K562 (cell line): ENCODE measurements around the gene FAM167B. TPM values are rescaled to one million over a fixed set of nuclear protein-coding genes. Genes with fewer than 3 reads are reported as not detected.

ENCODE experiments used
- ARNT ChIP-seq, 2 experiments: fragments of 450-650 bp; IDR thresholded peaks; 2 replicates each; pipeline ENCODE4 v1.6.1; 2016; ENCODE audit warnings: mild to moderate bottlenecking in 1 of 2
- ASH1L ChIP-seq: fragments of 450-650 bp; IDR thresholded peaks from 2 replicates; pipeline ENCODE4 v1.6.1; 2018; ENCODE audit warnings: borderline replicate concordance, mild to moderate bottlenecking, low read depth; ENCODE audit not compliant: partially characterized antibody
- CAMTA2 ChIP-seq: fragments of 250-450 bp; sonication (Bioruptor Pico); conservative IDR thresholded peaks from 2 replicates; pipeline ENCODE4 v1.5.1; 2022
- EZH2 ChIP-seq: IDR thresholded peaks from 2 replicates; pipeline ENCODE4 v1.6.1; 2012; ENCODE audit warnings: low read depth, mild to moderate bottlenecking, inconsistent platforms, low read length, borderline replicate concordance
- HDAC3 ChIP-seq: fragments of 450-650 bp; IDR thresholded peaks from 2 replicates; pipeline ENCODE4 v1.6.1; 2018; ENCODE audit warnings: borderline replicate concordance, mild to moderate bottlenecking, moderate library complexity; ENCODE audit not compliant: partially characterized antibody
- NR1H2 ChIP-seq: sonication (generic); formaldehyde crosslinking; IDR thresholded peaks from 2 replicates; pipeline ENCODE4 v1.4.0; 2020; ENCODE audit warnings: mild to moderate bottlenecking, missing genetic modification reagents
- PPARD ChIP-seq: fragments of 250-450 bp; sonication (Bioruptor Pico); IDR thresholded peaks from 2 replicates; pipeline ENCODE4 v1.8.0; 2022; ENCODE audit warnings: inconsistent platforms, mild to moderate bottlenecking, moderate library complexity
- RBM39 ChIP-seq: fragments of 200-400 bp; formaldehyde crosslinking; optimal IDR thresholded peaks from 2 replicates; pipeline ENCODE3; 2018; ENCODE audit warnings: low read depth, low read length
- SRSF9 ChIP-seq: fragments of 200-400 bp; formaldehyde crosslinking; IDR thresholded peaks from 2 replicates; pipeline ENCODE4 v1.6.1; 2017; ENCODE audit warnings: low read depth, low read length, borderline replicate concordance
- XRCC5 ChIP-seq: fragments of 200-400 bp; formaldehyde crosslinking; IDR thresholded peaks from 2 replicates; pipeline ENCODE4 v1.6.1; 2017; ENCODE audit warnings: low read depth, mild to moderate bottlenecking, low read length
- ZNF212 ChIP-seq: fragments of 450-650 bp; formaldehyde crosslinking; IDR thresholded peaks from 2 replicates; pipeline ENCODE4 v1.4.0; 2020; ENCODE audit warnings: mild to moderate bottlenecking
- ZNF830 ChIP-seq: fragments of 250-450 bp; sonication (Bioruptor Pico); IDR thresholded peaks from 2 replicates; pipeline ENCODE4 v1.5.0; 2021; ENCODE audit warnings: mild to moderate bottlenecking
- polyA plus RNA-seq, 8 experiments: library from polyadenylated mRNA; depleted of rRNA in 4 of 8; stranded (reverse) in 5 of 8; unstranded in 3 of 8; fragments of >200 nt; fragmentation: Nextera tagmentation in 2 of 8; fragmentation: Illumina TruSeq in 1 of 8; extraction: Ambion mirVana in 2 of 8; extraction: Trizol in 1 of 8; gene quantifications; 2 replicates each; pipeline versions ENCODE4 v1.2.1 to v1.2.3, GENCODE V29; 2011 to 2014; ENCODE audit warnings: inconsistent platforms in 1 of 8, missing spikeins in 1 of 8
- total RNA-seq, 7 experiments: library from RNA; depleted of rRNA in 6 of 7; stranded (reverse); fragments of >200 nt in 6 of 7; fragmentation: Illumina TruSeq in 2 of 7; extraction: Trizol in 2 of 7; gene quantifications; 2 replicates each; pipeline versions ENCODE4 v1.2.1 to v1.2.3, GENCODE V29; 2011 to 2021; ENCODE audit warnings: low replicate concordance in 1 of 7
- TF ChIP-seq, protein P1 (sequence below), 3 experiments: fragments of 200-800 bp in 1 of 3; sonication (Bioruptor generic) in 1 of 3; sonication (generic) in 1 of 3; formaldehyde crosslinking in 1 of 3; IDR thresholded peaks; 2 replicates each; pipeline versions ENCODE4 v1.6.1 to v1.8.0; 2016 to 2022; ENCODE audit warnings: mild to moderate bottlenecking in 2 of 3, missing compliant biosample characterization in 2 of 3, missing genetic modification characterization in 2 of 3, missing genetic modification reagents in 1 of 3
- TF ChIP-seq, protein P2 (sequence below), 2 experiments: fragments of 450-650 bp; conservative IDR thresholded peaks; 2 replicates each; pipeline ENCODE4 v1.6.1; 2017; ENCODE audit warnings: mild to moderate bottlenecking in 2 of 2, moderate library complexity in 2 of 2
- TF ChIP-seq, protein P3 (sequence below): fragments of 250-450 bp; sonication (Bioruptor Pico); IDR thresholded peaks from 2 replicates; pipeline ENCODE4 v1.5.0; 2021
- TF ChIP-seq, protein P4 (sequence below): sonication (generic); formaldehyde crosslinking; IDR thresholded peaks from 2 replicates; pipeline ENCODE4 v1.4.0; 2020; ENCODE audit warnings: mild to moderate bottlenecking, missing genetic modification reagents
- TF ChIP-seq, protein P5 (sequence below): sonication (generic); formaldehyde crosslinking; IDR thresholded peaks from 2 replicates; pipeline ENCODE4 v1.8.0; 2022; ENCODE audit warnings: missing genetic modification reagents, mild to moderate bottlenecking, borderline replicate concordance
- TF ChIP-seq, protein P6 (sequence below): fragments of 450-650 bp; IDR thresholded peaks from 2 replicates; pipeline ENCODE4 v1.6.1; 2016; ENCODE audit warnings: missing biosample characterization, missing genetic modification characterization

Gene FAM167B
- total and polyA plus RNA-seq, 9 of the 15 experiments (the other 6 are each of a cell fraction or from before 2014, with no cell fraction given), result not detected

DNA sequence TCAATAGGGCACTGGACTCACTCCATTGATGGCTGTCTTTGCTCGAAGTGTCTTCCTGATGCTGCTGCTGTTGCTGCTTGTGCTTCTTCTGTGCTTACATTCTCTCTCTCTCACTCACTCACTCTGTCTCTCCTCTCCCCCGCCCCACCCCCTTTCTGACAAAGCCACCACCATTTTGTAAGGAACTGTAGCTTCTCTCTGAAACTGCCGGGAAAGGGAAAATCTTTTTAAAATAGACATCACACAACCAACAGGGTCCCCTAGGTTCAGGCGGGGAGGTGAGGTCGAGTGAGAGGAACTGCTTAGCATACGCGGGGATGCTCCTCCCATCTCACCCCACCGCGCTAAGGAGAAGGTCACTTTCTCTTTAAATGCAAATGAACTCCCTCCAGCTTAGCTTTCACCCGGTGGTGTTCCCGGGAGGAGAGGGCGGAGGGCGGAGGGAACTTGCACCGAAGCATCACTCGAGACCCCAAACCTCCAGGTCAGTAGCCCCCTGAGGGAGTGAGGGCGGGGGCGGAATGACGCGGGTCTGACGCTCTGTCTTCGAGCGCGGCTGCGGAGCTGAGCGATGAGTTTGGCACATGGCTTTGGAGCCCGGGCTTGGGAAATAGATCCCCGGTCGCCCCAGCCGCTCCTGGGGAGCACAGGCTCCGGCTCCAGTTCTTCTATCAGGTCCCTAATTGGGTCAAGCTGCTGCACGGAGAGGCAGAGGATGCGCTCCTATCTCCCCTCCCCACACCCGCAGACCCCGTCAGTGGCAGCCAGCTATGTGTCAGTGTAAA lies 46.6 kb upstream of the FAM167B start, which contains the start of gene CCDC28B (continued):
- TF ChIP-seq CAMTA2, result no peak
- no peak for TF ChIP-seq ASH1L
- TF ChIP-seq, protein P1, sequence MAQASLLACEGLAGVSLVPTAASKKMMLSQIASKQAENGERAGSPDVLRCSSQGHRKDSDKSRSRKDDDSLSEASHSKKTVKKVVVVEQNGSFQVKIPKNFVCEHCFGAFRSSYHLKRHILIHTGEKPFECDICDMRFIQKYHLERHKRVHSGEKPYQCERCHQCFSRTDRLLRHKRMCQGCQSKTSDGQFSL (CRISPR knock-in tag; IDR thresholded peaks at IDR 0.05), result peak; percentile 92
- TF ChIP-seq, protein P1 (tag; IDR thresholded peaks at IDR 0.05), result no peak
- no peak for TF ChIP-seq ZNF212 (CRISPR knock-in tag)
- TF ChIP-seq XRCC5, result peak; percentile 55
- TF ChIP-seq, protein P2, sequence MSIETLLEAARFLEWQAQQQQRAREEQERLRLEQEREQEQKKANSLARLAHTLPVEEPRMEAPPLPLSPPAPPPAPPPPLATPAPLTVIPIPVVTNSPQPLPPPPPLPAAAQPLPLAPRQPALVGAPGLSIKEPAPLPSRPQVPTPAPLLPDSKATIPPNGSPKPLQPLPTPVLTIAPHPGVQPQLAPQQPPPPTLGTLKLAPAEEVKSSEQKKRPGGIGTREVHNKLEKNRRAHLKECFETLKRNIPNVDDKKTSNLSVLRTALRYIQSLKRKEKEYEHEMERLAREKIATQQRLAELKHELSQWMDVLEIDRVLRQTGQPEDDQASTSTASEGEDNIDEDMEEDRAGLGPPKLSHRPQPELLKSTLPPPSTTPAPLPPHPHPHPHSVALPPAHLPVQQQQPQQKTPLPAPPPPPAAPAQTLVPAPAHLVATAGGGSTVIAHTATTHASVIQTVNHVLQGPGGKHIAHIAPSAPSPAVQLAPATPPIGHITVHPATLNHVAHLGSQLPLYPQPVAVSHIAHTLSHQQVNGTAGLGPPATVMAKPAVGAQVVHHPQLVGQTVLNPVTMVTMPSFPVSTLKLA (conservative IDR thresholded peaks at IDR 0.05), result peak; percentile 78 to 86
- no peak for TF ChIP-seq RBM39
- TF ChIP-seq ARNT (IDR thresholded peaks at IDR 0.05), result peak in 1 of 2 experiments; percentile 57; a peak in 1 of 4 replicates
- TF ChIP-seq, protein P3, sequence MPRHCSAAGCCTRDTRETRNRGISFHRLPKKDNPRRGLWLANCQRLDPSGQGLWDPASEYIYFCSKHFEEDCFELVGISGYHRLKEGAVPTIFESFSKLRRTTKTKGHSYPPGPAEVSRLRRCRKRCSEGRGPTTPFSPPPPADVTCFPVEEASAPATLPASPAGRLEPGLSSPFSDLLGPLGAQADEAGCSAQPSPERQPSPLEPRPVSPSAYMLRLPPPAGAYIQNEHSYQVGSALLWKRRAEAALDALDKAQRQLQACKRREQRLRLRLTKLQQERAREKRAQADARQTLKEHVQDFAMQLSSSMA (CRISPR knock-in tag), result no peak
- no peak for TF ChIP-seq EZH2
- no peak for TF ChIP-seq SRSF9
- TF ChIP-seq, protein P4, sequence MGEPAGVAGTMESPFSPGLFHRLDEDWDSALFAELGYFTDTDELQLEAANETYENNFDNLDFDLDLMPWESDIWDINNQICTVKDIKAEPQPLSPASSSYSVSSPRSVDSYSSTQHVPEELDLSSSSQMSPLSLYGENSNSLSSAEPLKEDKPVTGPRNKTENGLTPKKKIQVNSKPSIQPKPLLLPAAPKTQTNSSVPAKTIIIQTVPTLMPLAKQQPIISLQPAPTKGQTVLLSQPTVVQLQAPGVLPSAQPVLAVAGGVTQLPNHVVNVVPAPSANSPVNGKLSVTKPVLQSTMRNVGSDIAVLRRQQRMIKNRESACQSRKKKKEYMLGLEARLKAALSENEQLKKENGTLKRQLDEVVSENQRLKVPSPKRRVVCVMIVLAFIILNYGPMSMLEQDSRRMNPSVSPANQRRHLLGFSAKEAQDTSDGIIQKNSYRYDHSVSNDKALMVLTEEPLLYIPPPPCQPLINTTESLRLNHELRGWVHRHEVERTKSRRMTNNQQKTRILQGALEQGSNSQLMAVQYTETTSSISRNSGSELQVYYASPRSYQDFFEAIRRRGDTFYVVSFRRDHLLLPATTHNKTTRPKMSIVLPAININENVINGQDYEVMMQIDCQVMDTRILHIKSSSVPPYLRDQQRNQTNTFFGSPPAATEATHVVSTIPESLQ (CRISPR knock-in tag), result peak; percentile 87; the same call in 1 of the 2 replicates
- TF ChIP-seq ZNF830 (CRISPR knock-in tag), result no peak
- TF ChIP-seq NR1H2 (CRISPR knock-in tag), result no peak
- no peak for TF ChIP-seq PPARD
- TF ChIP-seq, protein P5, sequence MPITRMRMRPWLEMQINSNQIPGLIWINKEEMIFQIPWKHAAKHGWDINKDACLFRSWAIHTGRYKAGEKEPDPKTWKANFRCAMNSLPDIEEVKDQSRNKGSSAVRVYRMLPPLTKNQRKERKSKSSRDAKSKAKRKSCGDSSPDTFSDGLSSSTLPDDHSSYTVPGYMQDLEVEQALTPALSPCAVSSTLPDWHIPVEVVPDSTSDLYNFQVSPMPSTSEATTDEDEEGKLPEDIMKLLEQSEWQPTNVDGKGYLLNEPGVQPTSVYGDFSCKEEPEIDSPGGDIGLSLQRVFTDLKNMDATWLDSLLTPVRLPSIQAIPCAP (CRISPR knock-in tag), result no peak; the same call in 1 of the 2 replicates
- TF ChIP-seq, protein P6, sequence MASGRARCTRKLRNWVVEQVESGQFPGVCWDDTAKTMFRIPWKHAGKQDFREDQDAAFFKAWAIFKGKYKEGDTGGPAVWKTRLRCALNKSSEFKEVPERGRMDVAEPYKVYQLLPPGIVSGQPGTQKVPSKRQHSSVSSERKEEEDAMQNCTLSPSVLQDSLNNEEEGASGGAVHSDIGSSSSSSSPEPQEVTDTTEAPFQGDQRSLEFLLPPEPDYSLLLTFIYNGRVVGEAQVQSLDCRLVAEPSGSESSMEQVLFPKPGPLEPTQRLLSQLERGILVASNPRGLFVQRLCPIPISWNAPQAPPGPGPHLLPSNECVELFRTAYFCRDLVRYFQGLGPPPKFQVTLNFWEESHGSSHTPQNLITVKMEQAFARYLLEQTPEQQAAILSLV (tag), result no peak
- TF ChIP-seq HDAC3, result no peak
